OCI-LY3 (cell line): ENCODE measurements around the gene PTPRN2.
"Not testable (repeated sequence)": the region's sequence is repeated elsewhere in the genome, so short reads cannot be mapped to it uniquely, and the experiment has no call there.

Experiments used
- CTCF ChIP-seq: fragments of 200-600, 300-600 bp; sonication (generic); IDR thresholded peaks from 2 replicates; pipeline ENCODE4 v1.5.1; 2014; ENCODE audit warnings: antibody characterized with exemption, low read length, low read depth
- EZH2phosphoT487 ChIP-seq: fragments of 200-600 bp; shearing (Covaris generic); IDR thresholded peaks from 2 replicates; pipeline ENCODE4 v1.6.1; 2018; ENCODE audit warnings: antibody characterized with exemption, mixed run types, low read depth

DNA sequence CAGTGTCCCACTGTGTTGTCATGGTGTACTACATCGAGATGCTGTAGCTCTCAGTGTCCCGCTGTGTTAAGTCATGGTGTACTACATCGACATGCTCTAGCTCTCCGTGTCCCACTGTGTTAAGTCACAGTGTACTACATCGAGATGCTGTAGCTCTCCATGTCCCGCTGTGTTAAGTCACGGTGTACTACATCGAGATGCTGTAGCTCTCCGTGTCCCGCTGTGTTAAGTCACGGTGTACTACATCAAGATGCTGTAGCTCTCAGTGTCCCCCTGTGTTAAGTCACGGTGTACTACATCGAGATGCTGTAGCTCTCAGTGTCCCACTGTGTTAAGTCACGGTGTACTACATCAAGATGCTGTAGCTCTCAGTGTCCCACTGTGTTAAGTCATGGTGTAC is 169.2 kb downstream of the PTPRN2 start:
- TF ChIP-seq CTCF, EZH2phosphoT487: not testable (repeated sequence)
